GM12864 (cell line): Measurements from ENCODE around the gene CRY2.

Source experiments
- DNase-seq: peaks from one replicate; pipeline ENCODE4 v3.0.0-alpha.2; 2011; ENCODE audit warnings: low read depth
- H3K4me3 ChIP-seq: 2 replicates; pipeline ENCODE4 v1.5.1; 2011; ENCODE audit warnings: mild to moderate bottlenecking, low read depth, low read length, control low read depth
- TF ChIP-seq, protein P1 (sequence below): IDR thresholded peaks from 2 replicates; pipeline ENCODE4 v1.5.1; 2011; ENCODE audit warnings: low read depth, mild to moderate bottlenecking, moderate library complexity, low read length, control low read depth, inconsistent platforms; ENCODE audit errors: missing control alignments

Gene CRY2

GRCh38 chr11:45803971-45804760 lies 43.1 kb upstream of the CRY2 start:
- H3K4me3 ChIP-seq = peak overlapping the region; percentile 62
- TF ChIP-seq, protein P1, sequence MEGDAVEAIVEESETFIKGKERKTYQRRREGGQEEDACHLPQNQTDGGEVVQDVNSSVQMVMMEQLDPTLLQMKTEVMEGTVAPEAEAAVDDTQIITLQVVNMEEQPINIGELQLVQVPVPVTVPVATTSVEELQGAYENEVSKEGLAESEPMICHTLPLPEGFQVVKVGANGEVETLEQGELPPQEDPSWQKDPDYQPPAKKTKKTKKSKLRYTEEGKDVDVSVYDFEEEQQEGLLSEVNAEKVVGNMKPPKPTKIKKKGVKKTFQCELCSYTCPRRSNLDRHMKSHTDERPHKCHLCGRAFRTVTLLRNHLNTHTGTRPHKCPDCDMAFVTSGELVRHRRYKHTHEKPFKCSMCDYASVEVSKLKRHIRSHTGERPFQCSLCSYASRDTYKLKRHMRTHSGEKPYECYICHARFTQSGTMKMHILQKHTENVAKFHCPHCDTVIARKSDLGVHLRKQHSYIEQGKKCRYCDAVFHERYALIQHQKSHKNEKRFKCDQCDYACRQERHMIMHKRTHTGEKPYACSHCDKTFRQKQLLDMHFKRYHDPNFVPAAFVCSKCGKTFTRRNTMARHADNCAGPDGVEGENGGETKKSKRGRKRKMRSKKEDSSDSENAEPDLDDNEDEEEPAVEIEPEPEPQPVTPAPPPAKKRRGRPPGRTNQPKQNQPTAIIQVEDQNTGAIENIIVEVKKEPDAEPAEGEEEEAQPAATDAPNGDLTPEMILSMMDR = no peak
- no peak for DNase-seq

DNA sequence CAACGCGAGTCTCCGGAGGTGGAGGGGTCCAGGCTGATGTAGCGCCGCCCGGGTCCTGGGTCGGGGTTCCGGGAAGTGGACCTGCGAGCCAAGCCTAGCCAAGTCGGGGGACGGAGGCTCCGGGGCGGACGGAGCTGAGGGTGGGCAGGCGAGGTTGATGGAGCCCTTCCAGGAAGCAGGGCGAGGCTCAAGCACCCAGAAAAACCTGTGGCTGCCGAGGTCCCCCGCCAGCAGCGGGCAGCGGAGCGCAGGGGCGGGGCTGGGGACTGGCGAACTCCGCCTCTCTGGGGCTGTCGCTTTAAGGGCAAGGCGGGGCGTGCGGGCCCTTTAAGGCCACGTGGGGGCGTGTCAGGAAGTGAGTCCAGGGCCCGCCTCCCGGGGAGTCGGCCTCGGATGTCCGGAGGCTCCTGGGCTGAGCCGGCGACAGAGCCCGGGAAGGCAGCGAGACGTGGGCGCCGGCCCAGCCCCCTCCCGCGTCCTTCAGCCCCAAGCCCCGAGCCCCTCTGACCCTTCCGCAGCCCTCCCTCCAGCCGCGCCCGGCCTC lies 42.4 kb upstream of the CRY2 start, which contains the start of gene SLC35C1:
Gene SLC35C1, plus strand, starts transcription at position 389 of the 544 bp plus-strand sequence. CDS start 653 bp downstream, outside the sequence.
- TF ChIP-seq, protein P1 = peak; percentile 22
- peak within 1 kb of the TSS; percentile 62 for H3K4me3 ChIP-seq
- DNase-seq = peak; percentile 77

DNA sequence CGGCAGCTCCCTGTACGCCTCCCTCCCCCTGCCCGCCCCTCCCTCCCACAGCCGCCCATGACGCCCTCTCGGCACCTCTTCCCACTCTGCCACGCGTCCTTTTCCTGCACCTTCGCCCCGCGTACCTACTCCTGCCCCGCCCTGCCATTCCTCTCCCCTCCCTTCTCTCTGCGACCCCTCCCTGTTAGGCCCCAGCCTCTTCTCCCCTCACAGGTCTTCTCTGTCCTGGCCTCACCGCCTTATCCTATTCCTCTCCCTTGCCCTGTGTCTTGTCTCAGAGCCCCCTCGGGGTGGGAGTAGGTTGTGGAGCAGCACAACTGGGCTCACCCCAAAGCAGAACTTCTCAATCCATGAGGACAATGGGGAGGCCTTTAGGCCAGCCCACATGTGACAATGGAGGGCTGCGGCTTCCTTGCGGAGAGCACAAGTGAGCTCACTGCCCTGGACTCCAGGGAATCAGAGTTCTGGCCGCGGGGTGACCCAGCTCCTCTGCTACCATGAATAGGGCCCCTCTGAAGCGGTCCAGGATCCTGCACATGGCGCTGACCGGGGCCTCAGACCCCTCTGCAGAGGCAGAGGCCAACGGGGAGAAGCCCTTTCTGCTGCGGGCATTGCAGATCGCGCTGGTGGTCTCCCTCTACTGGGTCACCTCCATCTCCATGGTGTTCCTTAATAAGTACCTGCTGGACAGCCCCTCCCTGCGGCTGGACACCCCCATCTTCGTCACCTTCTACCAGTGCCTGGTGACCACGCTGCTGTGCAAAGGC lies 41.8 kb upstream of the CRY2 start:
- DNase-seq = no peak
- TF ChIP-seq, protein P1 = no peak

GRCh38 chr11:45806072-45806933 lies 41.0 kb upstream of the CRY2 start:
- TF ChIP-seq, protein P1 = no peak
- H3K4me3 ChIP-seq = peak overlapping the region; percentile 62
- DNase-seq = no peak

More for the DNA sequence above, 41.8 kb upstream of the CRY2 start:
- H3K4me3 ChIP-seq = peak overlapping the region; percentile 62

DNA sequence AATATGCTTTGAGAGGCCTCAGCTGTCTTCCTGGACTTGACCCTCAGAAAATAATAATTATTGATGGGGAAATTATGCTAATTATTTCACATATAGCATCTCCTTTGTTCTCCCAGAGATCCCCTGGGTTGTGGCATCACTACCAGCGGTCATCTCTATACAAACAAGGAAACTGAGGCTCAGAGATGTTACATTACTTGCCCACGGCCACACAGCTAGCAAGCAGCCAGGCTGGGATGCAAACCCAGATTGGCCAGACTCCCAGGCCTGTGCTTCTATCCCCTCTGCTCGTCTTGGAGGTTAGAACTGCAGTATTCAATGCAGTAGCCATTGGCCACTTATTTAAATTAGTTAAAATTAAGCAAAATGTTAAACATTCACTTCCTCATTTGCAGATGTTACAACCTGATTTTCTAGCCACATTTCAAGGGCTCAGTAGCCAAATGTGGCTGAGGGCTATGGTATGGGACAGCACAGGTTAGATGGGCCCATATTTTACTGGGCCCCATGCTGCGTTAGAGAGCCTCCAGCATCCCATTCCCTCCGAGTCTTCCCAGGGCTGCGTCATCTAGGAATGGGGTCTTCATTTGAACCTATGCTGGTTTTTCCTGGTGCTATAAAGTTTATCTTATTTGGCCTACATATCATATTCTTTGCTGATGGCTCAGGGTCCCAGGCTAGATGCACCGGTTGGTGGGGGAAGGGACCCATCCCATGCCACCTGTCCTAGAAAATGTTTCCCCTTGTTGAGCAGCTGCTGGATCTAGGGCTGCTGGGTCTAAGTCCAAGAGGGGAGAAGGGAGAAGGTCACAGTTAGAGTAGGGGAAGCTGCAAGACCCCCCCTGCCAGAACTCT lies 40.1 kb upstream of the CRY2 start:
- TF ChIP-seq, protein P1 = no peak
- peak overlapping the region; percentile 62 for H3K4me3 ChIP-seq
- no peak for DNase-seq
